Measurements from ENCODE around the gene CXCR3. TPM values are rescaled to one million over a fixed set of nuclear protein-coding genes. Genes with fewer than 3 reads are reported as not detected.
"Not testable (repeated sequence)": the region's sequence is repeated elsewhere in the genome, so short reads cannot be mapped to it uniquely, and the experiment has no call there.

The CXCR3 gene
- total RNA-seq, 2 experiments from 2014 or later, result 58.5 to 58.6 TPM

DNA sequence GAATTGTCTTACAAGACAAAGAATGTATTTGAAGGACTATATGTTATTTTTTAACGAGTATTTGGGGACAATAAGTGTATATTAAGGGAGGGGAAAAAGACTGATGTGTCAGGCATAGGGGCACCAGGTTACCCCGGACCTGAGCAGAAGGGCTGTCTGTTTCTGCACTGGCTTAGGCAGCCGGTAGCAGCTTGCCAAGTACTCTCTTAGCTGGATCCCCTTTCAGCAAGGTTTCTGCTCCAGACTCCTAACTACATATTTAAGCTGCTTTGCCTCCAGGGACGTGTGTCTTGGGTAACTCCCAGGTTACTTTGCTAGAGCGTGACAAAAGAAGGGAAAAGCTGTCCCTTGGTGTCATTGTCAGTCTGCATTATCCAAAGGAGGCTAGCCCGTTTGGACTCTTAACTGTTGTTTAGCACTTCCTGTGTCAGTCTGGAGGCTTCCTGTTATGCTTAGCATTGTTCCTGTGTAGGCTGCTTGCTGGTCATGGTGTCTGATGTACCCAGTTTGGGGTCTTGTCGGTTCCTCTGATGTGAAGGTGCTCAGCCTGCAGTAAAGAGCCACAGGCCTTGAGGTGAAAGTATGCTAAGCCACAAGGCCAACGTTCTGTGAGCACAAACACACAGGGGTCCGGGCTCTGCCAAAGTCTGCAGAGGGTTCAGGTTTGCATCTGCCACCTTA is 11.6 kb downstream of the CXCR3 start:
- H3K4me3 Mint-ChIP-seq, result peak overlapping the region; percentile 37
- DNase-seq, result no peak
- H3K27ac Mint-ChIP-seq, result peak overlapping the region; percentile 87
- H3K9me3 Mint-ChIP-seq, result peaks cover 14% of the 10 kb centered on the region
- no peaks in the 10 kb centered on the region for H3K27me3 Mint-ChIP-seq
- H3K36me3 Mint-ChIP-seq, result peaks cover 86% of the 10 kb centered on the region
- peaks cover 40% of the 10 kb centered on the region for H3K4me1 Mint-ChIP-seq

DNA sequence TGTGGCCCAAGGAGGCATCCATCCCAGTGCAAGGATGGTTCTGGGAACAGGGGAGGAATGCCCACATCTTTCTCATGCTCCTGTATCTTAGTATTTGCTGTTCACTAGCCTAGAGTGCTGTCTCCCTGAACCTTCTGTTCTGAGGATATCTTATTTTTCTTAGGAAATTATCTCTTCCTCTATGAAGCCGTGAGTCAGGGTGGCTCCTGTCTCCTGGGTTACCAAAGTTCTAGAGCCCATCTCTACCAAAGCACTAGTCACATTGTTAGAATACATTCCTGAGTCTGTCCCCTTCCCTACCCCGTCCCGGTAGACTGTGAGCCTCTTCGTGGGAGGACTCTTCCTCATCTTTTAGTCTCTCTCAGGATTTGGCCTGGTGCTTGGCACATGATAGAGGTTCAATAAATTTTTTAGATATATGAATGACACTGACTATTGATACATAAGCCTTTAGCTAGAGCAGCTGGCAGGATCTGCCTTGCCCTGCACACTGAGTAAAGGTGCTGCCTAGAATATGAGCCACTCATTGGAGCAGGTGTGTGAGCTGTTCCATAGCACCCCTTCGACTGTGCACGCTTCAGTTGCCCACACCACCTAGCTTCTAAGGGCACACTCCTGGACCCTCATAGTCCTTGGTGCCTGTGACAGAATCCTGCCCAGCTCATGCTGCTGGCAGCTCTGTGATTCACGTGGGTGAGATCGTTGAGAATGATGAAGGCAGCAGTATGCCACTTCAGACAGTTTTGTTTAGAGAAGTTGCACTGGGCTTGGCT is 13.3 kb downstream of the CXCR3 start:
- Mint-ChIP-seq H3K36me3 (peaks cover 83% of the 10 kb centered on the region), H3K27me3 (no peaks in the 10 kb centered on the region), H3K4me3 (no peak overlapping the region), H3K4me1 (peaks cover 39% of the 10 kb centered on the region), H3K27ac (peak overlapping the region; percentile 80), H3K9me3 (peaks cover 14% of the 10 kb centered on the region)
- DNase-seq, result no peak

DNA sequence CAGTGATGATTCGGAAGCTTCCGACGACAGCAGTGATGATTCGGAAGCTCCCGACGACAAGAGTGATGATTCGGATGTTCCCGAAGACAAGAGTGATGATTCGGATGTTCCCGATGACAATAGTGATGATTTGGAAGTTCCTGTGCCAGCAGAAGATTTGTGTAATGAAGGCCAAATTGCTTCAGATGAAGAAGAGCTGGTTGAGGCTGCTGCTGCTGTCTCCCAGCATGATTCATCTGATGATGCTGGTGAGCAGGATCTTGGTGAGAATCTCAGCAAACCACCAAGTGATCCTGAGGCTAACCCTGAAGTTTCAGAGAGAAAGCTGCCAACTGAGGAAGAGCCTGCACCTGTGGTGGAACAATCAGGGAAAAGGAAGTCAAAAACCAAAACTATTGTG is 14.2 kb downstream of the CXCR3 start:
- H3K9me3 Mint-ChIP-seq, result peaks cover 14% of the 10 kb centered on the region
- H3K27me3 Mint-ChIP-seq, result no peaks in the 10 kb centered on the region
- H3K36me3 Mint-ChIP-seq, result peaks cover 78% of the 10 kb centered on the region
- no peak for DNase-seq
- peaks cover 41% of the 10 kb centered on the region for H3K4me1 Mint-ChIP-seq
- no peak overlapping the region for H3K4me3 Mint-ChIP-seq
- no peak overlapping the region for H3K27ac Mint-ChIP-seq

DNA sequence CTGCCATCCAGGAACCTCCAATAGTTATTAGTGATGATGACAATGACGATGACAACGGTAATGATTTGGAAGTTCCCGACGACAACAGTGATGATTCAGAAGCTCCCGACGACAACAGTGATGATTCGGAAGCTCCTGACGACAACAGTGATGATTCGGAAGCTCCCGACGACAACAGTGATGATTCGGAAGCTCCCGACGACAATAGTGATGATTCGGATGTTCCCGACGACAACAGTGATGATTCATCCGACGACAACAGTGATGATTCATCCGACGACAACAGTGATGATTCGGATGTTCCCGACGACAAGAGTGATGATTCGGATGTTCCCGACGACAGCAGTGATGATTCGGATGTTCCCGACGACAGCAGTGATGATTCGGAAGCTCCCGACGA is 14.7 kb downstream of the CXCR3 start:
- Mint-ChIP-seq H3K9me3 (peaks cover 14% of the 10 kb centered on the region), H3K4me1 (peaks cover 38% of the 10 kb centered on the region), H3K27me3 (no peaks in the 10 kb centered on the region), H3K36me3 (peaks cover 73% of the 10 kb centered on the region), H3K4me3 (no peak overlapping the region), H3K27ac (peak overlapping the region; percentile 70)
- DNase-seq, result no peak

DNA sequence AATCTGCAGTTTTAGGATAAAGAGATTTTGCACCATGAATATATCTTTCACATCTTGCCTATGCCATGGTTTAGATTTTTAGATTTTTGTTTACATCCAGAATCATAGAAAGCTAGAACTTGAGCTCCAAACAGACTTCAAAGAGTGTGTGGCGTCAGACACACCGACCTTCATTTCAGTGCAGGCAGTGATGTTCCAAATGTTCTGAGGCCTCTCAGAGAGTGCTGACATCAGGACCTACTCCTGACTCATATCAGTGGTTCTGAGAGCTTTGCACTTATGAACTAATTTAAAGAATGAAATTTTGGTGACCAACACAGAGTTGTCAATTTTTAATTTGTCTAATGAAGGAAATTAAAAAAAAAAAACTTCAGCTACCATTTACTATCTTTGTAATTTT is 18.3 kb downstream of the CXCR3 start:
- H3K36me3 Mint-ChIP-seq, result peaks cover 62% of the 10 kb centered on the region
- no peaks in the 10 kb centered on the region for H3K27me3 Mint-ChIP-seq
- H3K4me3 Mint-ChIP-seq, result no peak overlapping the region
- H3K9me3 Mint-ChIP-seq, result peaks cover 12% of the 10 kb centered on the region
- no peak for DNase-seq
- peak overlapping the region; percentile 31 for H3K27ac Mint-ChIP-seq
- H3K4me1 Mint-ChIP-seq, result peaks cover 24% of the 10 kb centered on the region

DNA sequence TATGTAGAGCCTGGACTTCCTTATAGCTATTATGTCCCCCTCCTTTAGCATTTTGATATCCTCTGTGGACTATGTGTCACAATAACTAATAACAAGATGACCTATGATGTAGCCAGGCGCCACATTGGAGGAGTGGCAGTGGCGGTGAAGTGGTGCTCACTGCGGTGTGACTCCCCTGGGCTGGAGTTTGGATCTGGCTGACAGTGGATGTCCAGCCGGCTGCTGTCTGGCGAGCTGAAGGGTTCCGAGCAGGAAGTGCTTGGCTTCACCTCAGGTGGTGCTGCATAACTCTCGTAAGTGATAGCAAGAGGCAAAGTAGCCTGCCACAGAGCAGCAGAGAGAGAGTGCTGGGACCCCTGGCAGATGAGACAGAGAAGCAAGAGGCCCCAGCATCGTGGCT is 25.1 kb downstream of the CXCR3 start:
- DNase-seq, H3K27ac Mint-ChIP-seq, H3K4me3 Mint-ChIP-seq, H3K9me3 Mint-ChIP-seq, H3K27me3 Mint-ChIP-seq: not testable (repeated sequence)
- peaks cover 17% of the 10 kb centered on the region for H3K36me3 Mint-ChIP-seq
- H3K4me1 Mint-ChIP-seq, result peaks cover 12% of the 10 kb centered on the region

DNA sequence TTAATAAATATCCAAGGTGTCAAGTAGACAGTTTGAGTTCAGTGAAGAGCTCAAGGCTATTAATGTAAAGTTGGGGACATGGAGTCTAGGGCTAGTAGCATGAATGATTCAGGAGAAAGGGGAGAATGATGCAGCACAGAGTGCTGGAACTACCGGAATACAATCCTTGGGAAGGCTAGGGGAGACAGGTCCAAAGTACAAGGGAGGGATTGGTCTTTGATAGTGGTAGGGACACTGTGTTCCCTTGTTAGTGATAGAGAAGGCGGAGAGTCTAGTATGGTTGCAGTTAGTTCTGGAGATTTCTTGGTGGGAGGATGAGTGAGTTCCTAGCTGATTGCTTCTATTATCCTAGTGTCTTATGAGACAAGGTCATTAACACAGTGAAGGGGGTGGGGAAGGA is 31.4 kb downstream of the CXCR3 start:
- Mint-ChIP-seq H3K27me3 (no peaks in the 10 kb centered on the region), H3K27ac (no peak overlapping the region), H3K36me3 (peaks cover 8% of the 10 kb centered on the region), H3K4me3 (no peak overlapping the region), H3K4me1 (peaks cover 2% of the 10 kb centered on the region), H3K9me3 (no peaks in the 10 kb centered on the region)
- no peak for DNase-seq

DNA sequence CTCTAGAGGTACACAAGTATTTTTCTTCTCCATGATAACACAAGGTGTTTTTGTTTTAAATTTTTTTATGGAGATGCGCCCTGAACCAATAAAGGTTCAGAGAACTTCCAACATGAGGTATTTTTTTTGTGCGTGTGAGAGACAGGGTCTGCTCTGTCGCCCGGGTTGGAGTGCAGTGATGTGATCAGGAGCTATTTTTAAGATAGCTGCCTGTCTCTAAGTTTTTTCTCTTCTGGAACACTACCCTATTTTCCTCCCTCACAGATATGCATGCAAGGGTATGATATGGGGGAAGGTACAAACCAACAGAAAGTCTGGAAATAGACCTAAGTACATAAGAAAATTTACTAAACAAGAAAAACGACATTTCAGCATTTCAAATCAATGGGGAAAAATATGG is 37.1 kb downstream of the CXCR3 start:
- no peaks in the 10 kb centered on the region for H3K9me3 Mint-ChIP-seq
- H3K36me3 Mint-ChIP-seq, result peaks cover 32% of the 10 kb centered on the region
- H3K4me3 Mint-ChIP-seq, result no peak overlapping the region
- DNase-seq, result no peak
- H3K27me3 Mint-ChIP-seq, result peaks cover 3% of the 10 kb centered on the region
- peaks cover 10% of the 10 kb centered on the region for H3K4me1 Mint-ChIP-seq
- H3K27ac Mint-ChIP-seq, result peak overlapping the region; percentile 65

DNA sequence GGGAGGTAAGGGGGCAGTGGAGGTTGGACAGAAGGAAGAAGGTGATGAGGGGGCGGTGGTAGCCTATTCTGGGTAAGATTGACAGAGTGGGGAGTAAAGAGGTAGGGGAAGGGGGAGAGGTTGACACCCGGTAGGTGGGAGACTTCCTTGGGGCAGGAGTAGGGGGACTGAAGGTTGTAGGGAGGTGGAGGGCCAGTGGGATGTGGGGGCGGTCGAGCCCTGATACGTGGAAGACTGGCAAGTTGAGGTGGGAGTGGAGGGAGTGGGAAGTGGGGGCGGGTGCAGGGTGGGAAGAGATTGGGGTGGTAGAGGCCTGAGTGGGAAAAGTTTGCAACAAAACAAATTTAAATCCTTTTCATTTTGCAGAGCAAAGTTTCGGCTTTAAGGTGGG is 38.3 kb downstream of the CXCR3 start:
- no peak for DNase-seq
- peaks cover 10% of the 10 kb centered on the region for H3K4me1 Mint-ChIP-seq
- no peaks in the 10 kb centered on the region for H3K9me3 Mint-ChIP-seq
- peaks cover 35% of the 10 kb centered on the region for H3K36me3 Mint-ChIP-seq
- H3K4me3 Mint-ChIP-seq, result no peak overlapping the region
- H3K27me3 Mint-ChIP-seq, result peaks cover 3% of the 10 kb centered on the region
- H3K27ac Mint-ChIP-seq, result peak overlapping the region; percentile 66

DNA sequence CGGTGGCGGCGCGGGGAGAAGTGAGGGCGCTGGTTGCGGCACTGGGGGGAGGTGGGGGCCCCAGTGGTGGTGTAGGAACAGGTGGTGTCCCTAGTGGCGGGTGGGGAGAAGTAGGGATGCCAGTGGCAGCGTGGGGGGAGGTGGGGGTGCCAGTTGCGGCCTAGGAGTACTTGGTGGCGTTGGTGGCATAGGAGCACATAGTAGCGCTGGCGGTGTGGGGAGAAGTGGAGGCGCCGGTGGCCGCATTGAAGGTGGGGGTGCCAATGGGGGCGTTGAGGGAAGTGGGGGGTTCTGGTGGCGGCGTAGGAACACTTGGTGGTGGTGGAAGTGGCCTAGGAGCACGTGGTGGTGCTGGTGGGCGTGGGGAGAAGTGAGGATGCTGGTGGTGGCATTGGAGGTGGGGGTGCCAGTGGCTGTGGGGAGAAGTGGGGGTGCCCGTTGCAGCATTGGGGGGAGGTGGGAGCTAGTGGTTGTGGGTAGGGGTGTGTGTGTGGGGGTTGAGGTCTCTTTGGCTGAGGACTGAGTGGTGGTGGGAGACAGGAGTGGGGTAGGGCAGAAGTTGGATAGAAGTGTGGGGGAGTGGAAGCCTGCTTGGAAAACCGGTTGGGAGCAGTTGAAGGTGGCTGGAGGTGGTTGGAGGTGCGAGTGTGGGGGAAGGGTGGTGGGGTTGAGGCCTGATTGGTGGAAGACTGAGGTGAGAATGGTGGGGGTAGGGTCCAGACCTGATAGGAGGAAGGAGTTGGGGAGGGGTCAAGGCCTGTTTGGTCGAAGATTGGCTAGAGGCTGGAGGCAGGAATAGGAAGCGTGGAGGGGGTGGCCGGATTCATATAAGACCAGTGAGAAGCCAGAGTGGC is 38.9 kb downstream of the CXCR3 start:
- Mint-ChIP-seq H3K4me3 (peak overlapping the region; percentile 14), H3K36me3 (peaks cover 35% of the 10 kb centered on the region), H3K27me3 (peaks cover 3% of the 10 kb centered on the region), H3K4me1 (peaks cover 10% of the 10 kb centered on the region), H3K27ac (peak overlapping the region; percentile 75), H3K9me3 (no peaks in the 10 kb centered on the region)
- DNase-seq, result no peak

DNA sequence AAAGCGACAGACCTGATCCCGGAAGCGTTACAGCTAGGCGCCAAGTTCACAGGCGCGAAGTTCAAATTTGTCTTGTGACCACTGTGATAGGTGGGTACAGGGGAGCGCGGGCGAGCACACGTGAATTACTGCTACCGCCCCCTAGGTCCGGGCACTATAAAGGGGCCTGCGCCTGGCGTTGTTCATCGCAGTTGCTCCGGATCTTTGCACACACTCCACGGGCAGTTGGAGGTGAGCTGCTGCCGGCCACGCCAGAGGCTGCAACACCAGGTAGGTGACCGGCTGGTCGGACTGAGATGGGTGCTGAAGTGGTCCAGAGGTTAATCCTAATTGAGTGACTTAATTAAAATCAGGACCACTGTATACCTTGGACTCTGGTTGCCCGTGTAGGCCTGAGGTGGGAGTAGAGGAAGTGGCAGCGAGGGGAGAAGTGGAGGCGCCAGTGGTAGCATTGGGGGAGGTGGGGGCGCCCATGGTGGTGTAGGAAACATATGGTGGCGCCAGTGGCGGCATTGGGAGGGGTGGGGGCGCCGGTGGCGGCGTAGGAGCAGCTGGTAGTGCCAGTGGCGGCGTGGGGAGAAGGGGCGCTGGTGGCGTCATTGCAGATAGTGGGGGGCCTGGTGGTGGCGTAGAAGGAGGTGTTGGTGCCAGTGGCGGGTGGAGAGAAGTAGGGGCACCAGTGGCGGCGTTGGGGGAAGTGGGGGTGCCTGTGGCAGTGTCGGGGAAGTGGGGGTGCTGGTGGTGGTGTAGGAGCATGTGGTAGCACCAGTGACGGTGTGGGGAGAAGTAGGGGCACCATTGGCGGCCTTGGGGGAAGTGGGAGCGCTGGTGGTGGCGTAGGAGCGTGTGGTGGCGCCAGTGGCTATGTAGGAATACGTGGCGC is 39.8 kb downstream of the CXCR3 start, which contains the start of gene GCNA:
GCNA (plus strand) TSS at position 185 of the 883 bp plus-strand sequence. CDS start 2,385 bp downstream, outside the sequence.
- H3K9me3 Mint-ChIP-seq, result no peaks in the 10 kb centered on the region
- peaks cover 12% of the 10 kb centered on the region for H3K4me1 Mint-ChIP-seq
- peaks cover 41% of the 10 kb centered on the region for H3K36me3 Mint-ChIP-seq
- DNase-seq, result no peak
- peak within 1 kb of the TSS; percentile 75 for H3K27ac Mint-ChIP-seq
- H3K4me3 Mint-ChIP-seq, result peak within 1 kb of the TSS; percentile 37
- H3K27me3 Mint-ChIP-seq, result peaks cover 3% of the 10 kb centered on the region

DNA sequence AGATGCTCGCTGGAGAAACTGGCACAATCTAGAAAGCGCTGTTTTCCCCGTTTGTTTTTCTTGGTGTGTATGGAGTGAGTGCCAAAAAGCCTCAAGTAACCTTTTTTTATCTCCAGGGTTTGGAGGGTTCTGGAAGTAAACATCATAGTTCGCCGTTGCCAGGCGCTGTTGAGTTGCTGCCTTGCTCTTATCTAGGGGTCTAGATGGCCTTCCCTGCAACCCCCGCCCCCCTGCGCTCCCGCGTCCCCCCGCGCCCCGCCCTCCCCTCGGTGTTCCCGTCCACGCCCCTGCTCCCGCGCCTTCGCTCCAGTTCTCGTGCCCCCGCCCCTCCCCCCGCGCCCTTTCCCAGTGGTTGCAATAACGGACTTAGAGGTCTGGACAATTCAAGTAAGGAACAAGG is 40.6 kb downstream of the CXCR3 start:
- H3K27ac Mint-ChIP-seq, result peak overlapping the region; percentile 75
- H3K4me1 Mint-ChIP-seq, result peaks cover 15% of the 10 kb centered on the region
- DNase-seq, result no peak
- H3K36me3 Mint-ChIP-seq, result peaks cover 43% of the 10 kb centered on the region
- peaks cover 3% of the 10 kb centered on the region for H3K27me3 Mint-ChIP-seq
- no peaks in the 10 kb centered on the region for H3K9me3 Mint-ChIP-seq
- no peak overlapping the region for H3K4me3 Mint-ChIP-seq

DNA sequence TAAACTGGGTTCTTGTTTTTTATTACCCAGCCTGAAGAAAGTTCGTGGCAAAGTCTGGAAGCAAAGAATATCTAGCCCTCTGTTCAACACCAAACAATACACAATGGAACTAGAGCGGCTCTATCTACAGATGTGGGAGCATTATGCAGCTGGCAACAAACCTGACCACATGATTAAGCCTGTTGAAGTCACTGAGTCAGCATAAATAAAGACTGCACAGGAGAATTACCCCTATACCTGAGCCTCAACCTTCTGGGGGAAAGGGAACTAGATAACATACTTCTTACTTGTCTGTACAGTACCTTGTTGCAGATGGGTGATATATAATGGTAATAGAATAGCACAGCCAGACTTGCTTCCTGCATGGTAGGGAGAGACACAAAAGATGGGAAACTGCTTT is 44.7 kb downstream of the CXCR3 start:
- no peak for DNase-seq
- peak overlapping the region; percentile 29 for H3K27ac Mint-ChIP-seq
- H3K36me3 Mint-ChIP-seq, result peaks cover 37% of the 10 kb centered on the region
- H3K4me3 Mint-ChIP-seq, result no peak overlapping the region
- H3K4me1 Mint-ChIP-seq, result peaks cover 18% of the 10 kb centered on the region
- peaks cover 3% of the 10 kb centered on the region for H3K27me3 Mint-ChIP-seq
- H3K9me3 Mint-ChIP-seq, result no peaks in the 10 kb centered on the region

DNA sequence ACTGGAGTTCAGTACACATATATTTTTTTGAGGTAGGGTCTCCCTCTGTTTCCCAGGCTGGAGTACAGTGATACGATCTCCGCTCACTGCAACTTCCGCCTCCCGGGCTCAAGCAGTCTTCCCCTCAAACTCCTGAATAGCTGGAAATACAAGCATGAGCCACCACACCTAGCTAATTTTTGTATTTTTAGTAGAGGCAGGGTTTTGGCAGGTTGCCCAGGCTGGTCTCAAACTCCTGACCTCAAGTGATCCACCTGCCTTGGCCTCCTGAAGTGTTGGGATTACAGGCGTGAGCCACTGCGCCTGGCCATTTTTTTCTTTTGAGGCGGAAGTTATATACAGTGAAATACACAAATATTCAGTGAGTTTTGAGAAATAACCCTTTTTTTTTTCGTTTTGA is 46.9 kb downstream of the CXCR3 start:
- H3K4me3 Mint-ChIP-seq, H3K9me3 Mint-ChIP-seq, H3K27ac Mint-ChIP-seq, DNase-seq, H3K27me3 Mint-ChIP-seq: not testable (repeated sequence)
- peaks cover 34% of the 10 kb centered on the region for H3K36me3 Mint-ChIP-seq
- H3K4me1 Mint-ChIP-seq, result peaks cover 10% of the 10 kb centered on the region
